Mucosa of gallbladder (tissue), 1 donor: ENCODE measurements around the gene ADPGK. TPM values are rescaled to one million over a fixed set of nuclear protein-coding genes. Genes with fewer than 3 reads are reported as not detected.
"Not testable (repeated sequence)": the region's sequence is repeated elsewhere in the genome, so short reads cannot be mapped to it uniquely, and the experiment has no call there.

ENCODE experiments used
- DNase-seq: peaks from one replicate; pipeline ENCODE4 v3.0.0-alpha.2; 2020; ENCODE audit warnings: low spot score
- total RNA-seq: library from RNA; stranded (reverse); gene quantifications from one replicate; pipeline ENCODE4 v1.2.1, GENCODE V29; 2021
- donor health status: DM: no; HTN: no; CAD: no.

The ADPGK gene
- total RNA-seq, 1 donor from 2014 or later: 36.5 TPM

GRCh38 chr15:72751751-72752455 is 31.7 kb downstream of the ADPGK start:
- DNase-seq: peak; percentile 11

- no peak for DNase-seq
Measured at GRCh38 chr15:72749700-72750099, 33.9 kb downstream of the ADPGK start.

DNA sequence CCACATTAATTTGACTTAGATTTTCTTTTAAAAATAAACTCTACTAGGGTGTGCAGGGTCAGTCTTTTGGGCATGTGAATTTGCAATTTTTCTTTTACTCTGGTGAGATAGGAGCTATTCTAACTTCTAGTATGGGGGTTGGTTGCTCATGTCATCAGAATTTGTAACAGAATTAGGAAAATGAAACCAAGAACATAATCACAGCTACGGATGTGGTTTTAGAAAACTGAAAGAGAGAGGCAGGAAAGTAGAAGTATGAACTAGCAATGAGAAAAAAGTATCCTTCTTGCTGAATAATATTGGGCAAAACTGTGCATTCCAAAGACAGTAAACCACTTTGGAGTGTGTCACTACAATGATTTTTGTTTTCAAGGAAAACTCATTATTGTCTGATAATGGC is 43.3 kb downstream of the ADPGK start:
- DNase-seq: no peak

DNA sequence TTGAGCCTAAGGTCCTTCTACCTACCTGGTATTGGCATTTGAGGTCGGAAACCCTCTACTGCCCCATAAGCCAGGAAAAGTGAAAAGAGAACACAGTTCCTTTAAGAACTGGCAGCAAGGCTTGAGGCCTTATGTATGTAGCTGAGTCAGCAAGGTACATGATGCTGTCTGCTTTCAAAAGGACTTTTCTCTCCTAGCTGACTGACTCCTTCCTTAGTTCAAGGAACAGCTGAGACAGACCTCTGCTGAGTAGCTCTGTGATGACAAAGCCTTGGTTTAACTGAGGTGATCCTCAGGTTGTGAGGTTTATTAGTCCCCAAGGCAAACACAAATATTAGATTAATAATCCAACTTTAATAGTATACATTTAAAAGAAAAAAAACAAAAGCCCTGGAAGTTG is 45.8 kb downstream of the ADPGK start:
- no peak for DNase-seq

DNA sequence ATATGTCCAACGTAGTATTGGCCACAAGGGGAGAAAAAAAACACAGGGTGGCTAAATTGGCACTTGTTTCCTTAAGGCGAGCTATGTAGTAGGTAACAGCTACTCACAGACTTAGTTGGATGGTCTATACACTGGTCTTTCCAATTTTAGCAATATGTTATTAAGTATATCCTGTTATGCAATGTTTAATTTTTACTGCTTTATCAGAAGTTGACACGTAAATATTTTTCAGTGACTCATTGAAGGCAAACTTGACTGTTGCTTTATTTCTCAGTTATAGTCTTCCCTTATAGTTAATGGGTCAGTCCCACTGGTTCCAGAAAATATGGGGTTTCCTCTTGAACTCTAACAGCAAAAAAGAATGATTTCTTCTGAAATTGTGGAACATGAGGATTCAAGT is 46.5 kb downstream of the ADPGK start:
- DNase-seq: no peak

DNA sequence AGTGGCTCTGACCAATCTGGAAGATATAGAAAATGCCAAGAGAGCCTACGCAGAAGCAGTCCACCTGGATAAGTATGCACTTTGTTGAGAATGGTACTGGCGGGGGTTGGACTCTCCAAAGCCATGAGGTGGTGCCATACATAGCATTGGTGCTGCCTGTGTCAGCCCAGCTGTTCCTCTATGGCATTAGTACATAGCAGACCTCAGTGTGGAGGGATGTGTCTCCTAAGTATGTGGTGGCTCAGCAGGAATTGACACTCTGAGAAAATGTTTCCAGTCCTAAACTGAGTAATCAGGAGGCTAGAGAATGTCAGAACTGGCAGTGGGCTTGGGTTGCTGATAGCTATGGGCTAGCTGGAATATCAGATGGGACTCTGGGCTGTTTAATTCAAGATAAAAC is 48.4 kb downstream of the ADPGK start:
- DNase-seq: no peak

DNA sequence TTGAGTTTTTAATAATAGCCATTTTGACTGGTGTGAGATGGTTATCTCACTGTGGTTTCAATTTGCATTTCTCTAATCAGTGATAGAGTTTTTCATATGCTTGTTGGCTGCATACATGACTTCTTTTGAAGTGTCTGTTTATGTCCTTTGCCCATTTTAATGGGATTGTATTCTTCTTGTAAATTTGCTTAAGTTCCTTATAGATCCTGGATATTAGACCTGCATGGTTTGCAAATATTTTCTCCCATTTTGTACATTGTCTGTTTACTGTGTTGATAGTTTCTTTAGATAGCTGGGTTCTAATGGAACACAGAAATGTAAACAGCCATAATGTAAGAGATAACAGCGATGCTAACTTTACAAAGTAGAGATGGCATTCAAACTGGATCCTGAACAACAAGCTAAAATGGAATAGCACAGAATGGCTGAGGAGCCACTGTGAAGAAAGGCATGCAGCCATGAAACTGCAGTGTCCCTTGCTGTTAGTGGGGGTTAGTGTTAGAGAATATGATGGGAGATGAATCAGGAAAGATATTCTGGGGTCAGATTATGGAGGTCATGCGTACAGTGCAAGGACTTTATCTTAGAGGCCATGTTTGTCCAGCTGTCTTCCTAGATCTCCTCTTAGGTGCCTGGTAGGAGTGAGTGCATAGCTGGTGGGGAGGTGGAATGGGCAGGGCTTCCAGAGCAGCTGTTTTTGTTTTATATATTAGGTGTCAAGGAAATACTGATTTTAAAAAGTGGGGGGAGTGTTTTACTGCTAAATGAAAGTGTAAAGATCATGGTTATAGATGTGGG is 49.4 kb downstream of the ADPGK start:
- DNase-seq: no peak

- DNase-seq: no peak
Measured at GRCh38 chr15:72732516-72732915, 51.0 kb downstream of the ADPGK start.

DNA sequence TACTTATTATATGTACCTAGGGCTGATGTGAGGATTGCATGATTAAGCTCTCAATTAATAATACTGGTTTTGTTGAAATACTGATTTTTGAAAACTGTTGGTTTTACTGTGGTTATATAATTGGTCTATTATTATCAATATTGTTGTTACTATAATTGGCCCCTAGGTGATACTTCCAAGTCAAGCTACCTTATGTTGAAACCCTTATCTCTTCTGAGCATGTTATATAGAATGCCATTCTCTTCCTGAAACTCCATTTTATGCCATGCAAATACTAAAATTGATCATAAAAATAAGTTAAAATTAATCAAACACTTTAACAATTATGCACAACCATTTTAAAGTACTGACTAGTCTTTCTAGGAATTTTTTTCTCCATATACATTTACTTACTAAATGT is 51.5 kb downstream of the ADPGK start:
- DNase-seq: no peak

DNA sequence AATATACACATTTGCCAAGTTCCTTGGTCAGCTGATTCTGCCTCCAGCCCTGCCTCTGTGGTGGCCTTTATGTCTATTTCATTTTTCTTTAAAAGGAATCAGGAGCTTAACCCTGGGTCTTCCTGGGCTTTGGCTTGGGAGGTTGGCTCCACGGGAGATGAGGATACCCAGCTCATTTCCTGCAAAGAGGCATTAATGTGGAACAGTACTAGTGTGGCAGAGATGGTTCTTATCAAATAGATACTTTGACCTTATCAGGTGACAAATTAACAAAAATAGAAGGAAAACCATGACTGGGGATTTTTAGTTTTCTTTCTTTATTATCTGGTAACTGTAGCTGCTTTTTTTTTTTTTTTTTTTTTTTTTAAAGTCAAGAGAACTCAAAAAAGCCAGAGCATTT is 54.7 kb downstream of the ADPGK start:
- DNase-seq: no peak

DNA sequence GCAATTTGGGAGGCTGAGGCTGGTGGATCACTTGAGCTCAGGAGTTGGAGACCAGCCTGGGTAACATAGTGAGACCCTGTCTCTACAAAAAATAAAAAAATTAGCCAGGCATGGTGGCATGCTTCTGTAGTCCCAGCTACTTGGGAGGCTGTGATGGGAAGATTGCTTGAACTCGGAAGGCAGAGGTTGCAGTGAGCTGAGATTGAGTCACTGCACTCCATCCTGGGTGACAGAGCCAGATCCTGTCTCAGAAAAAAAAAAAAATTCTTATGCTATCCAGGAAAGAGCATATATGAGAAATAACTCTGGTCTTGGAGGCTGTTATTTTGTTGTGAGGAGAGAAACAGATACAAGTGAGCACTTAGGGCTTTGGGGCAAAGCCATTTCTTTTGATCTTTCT is 55.3 kb downstream of the ADPGK start:
- not testable (repeated sequence) for DNase-seq

DNA sequence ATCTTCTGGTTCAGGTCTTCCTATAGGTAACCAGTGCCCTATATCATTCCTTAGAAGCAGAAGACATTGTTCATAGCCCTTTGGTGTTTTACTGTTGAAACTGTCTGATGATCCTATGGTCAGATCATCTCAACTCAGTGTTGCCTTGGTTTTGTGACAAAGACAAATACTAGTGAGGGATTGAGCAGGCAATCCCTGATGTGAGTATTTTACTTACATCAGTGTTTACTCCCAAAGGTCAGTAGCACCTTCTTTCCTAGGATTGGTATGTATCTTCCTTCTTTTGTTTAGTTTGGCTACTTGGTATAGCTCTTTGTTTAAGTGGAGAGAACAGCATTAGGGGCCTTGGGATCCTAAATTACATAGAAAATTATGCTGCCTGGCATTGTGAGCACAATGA is 56.4 kb downstream of the ADPGK start:
- DNase-seq: no peak

DNA sequence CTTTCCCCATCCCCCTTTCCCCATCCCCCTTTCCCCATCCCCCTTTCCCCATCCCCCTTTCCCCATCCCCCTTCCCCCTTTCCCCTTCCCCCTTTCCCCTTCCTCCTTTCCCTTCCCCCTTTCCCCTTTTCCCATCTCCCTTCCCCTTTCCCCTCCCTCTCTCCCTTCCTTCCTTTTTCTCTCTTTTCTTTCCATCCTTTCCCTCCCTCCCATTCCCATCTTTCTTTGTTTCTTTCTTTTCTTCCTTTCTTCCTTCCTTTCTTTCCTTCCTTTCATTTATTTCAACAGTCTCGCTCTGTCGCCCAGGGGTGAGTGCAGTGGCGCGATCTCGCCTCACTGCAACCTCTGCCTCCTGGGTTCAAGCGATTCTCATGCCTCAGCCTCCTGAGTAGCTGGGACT is 57.7 kb downstream of the ADPGK start:
- DNase-seq: not testable (repeated sequence)

DNA sequence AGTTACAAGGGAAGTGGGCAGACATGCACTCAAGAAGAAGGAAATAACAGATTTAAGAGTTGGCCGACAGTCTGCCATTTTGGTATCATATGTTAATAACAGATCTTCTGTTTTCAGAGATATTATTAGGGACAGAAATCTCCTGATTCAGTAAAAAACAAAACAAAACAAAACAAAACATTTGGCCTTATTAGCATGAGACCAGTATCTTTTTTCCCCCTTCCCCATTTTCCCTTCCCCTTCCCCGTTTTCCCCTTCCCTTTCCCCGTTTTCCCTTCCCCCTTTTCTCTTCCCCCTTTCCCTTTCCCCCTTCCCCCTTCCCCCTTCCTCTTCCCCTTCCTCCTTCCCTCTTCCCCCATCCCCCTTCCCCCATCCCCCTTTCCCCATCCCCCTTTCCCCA is 58.1 kb downstream of the ADPGK start:
- no peak for DNase-seq

GRCh38 chr15:72724028-72724427 is 59.5 kb downstream of the ADPGK start:
- no peak for DNase-seq

DNA sequence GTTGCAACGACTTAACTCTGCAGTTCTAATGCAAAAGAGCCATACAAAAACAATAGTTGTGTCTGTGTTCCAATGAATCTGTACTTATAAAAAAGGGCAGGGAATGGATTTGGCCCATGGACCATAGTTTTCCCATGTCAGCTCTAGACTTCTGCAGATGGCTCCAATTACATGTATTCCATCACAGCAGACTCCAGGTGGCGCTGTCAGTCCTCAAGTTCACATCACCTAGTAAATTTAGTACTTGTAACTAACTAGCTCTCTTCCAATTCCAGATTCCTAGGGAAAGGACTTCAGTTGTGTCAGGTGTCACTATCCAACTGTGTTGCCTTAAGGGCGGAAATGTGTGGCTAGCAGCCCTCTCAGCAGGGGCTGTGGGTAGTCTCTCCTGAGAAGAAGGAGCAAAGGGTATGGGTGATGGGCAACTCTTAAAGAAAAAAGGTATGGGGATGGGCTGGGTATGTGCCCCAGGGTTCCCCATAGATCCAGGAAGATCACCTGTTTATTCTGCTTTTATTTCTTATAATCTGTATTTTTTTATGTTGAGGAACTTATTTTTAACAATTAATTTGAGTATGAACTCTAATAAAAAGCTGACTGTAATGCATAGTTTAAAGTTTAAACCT is 61.4 kb downstream of the ADPGK start:
- peak; percentile 58 for DNase-seq

DNA sequence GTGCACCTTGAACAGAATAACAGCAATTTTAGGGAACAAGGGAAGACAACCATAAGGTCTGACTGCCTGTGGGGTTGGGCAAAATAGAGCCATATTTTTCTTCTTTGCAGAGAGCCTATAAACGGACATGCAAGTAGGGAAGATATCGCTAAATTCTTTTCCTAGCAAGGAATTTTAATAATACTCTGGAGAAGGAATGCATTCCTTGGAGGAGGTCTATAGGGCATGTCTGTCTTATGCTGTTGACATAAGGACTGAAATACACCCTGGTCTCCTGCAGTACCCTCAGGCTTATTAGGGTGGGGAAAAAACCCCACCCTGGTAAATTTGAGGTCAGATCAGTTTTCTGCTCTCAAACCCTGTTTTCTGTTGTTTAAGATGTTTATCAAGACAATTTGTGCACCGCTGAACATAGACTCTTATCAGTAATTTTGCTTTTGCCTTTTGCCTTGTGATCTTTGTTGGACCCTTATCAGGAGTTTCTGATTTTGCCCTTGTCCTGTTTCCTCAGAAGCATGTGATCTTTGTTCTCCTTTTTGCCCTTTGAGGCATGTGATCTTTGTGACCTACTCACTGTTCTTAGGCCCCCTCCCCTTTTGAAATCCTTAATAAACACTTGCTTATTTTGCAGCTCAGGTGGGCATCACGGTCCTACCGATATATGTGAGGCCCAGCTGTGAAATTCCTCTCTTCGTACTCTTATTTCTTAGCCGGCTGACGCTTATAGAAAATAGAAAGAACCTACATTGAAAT is 74.8 kb downstream of the ADPGK start:
- not testable (repeated sequence) for DNase-seq

DNA sequence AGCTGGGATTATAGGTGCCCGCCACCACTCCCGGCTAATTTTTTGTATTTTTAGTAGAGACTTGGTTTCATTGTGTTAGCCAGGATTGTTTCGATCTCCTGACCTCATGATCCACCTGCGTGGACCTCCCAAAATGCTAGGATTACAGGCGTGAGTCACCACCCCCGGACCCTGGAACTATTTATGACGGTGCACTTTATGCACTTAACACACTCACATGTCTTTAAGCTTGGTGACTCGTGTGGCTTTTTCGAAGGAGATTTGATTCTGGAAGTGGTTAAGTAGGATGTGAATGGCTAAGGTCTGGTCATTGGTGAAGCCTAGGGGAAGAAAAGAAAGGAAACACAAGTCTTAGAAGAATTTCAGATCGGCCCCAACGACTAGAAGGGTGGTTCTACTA is 77.3 kb downstream of the ADPGK start:
- no peak for DNase-seq
